Measurements from ENCODE around the gene JAK2. TPM values are rescaled to one million over a fixed set of nuclear protein-coding genes. Genes with fewer than 3 reads are reported as not detected.
"Not testable (repeated sequence)": the region's sequence is repeated elsewhere in the genome, so short reads cannot be mapped to it uniquely, and the experiment has no call there.

Gene JAK2
- total RNA-seq, 2 donors from 2014 or later = 10.4 to 12.3 TPM

GRCh38 chr9:5099466-5099865 lies 114.4 kb downstream of the JAK2 start:
- H3K27me3 Mint-ChIP-seq (ENCODE audit: insufficient read depth) = no peaks in the 10 kb centered on the region
- Histone ChIP-seq H3K9me3 (ENCODE audit: control insufficient read depth, low read length) (no peaks in the 10 kb centered on the region), H3K4me1 (ENCODE audit: control insufficient read depth, insufficient read depth, low read length) (no peaks in the 10 kb centered on the region), H3K27me3 (ENCODE audit: control insufficient read depth, insufficient read depth, low read length, poor library complexity, severe bottlenecking) (no peaks in the 10 kb centered on the region), H3K36me3 (ENCODE audit: control insufficient read depth, insufficient read depth, low read length) (no peaks in the 10 kb centered on the region), H3K27ac (ENCODE audit: low read depth, low read length) (no peak overlapping the region), H3K4me3 (ENCODE audit: low read length) (no peak overlapping the region), H3K9ac (ENCODE audit: extremely low read depth, low read length, poor library complexity, severe bottlenecking) (no peak overlapping the region)
- H3K4me3 Mint-ChIP-seq = no peak overlapping the region
- WGBS, 2 experiments (ENCODE audit: insufficient coverage in 1 of 2, insufficient read length in 1 of 2) = 50 to 63% methylated on average over 2 to 3 of the region's 3 CpGs
- DNase-seq = no peak
- H3K36me3 Mint-ChIP-seq (ENCODE audit: low read depth) = peaks cover 7% of the 10 kb centered on the region
- peaks cover 7% of the 10 kb centered on the region for H3K9me3 Mint-ChIP-seq
- no peaks in the 10 kb centered on the region for H3K4me1 Mint-ChIP-seq
- H3K27ac Mint-ChIP-seq = no peak overlapping the region
- TF ChIP-seq CTCF (conservative IDR thresholded peaks at IDR 0.05) = no peak

- not testable (repeated sequence) for H3K27me3 Mint-ChIP-seq (ENCODE audit: insufficient read depth); DNase-seq; H3K4me3 ChIP-seq (ENCODE audit: low read length); H3K4me1 Mint-ChIP-seq; H3K9me3 ChIP-seq (ENCODE audit: control insufficient read depth, low read length); H3K4me3 Mint-ChIP-seq; H3K9ac ChIP-seq (ENCODE audit: extremely low read depth, low read length, poor library complexity, severe bottlenecking); H3K27ac Mint-ChIP-seq; H3K36me3 ChIP-seq (ENCODE audit: control insufficient read depth, insufficient read depth, low read length); H3K27me3 ChIP-seq (ENCODE audit: control insufficient read depth, insufficient read depth, low read length, poor library complexity, severe bottlenecking); H3K27ac ChIP-seq (ENCODE audit: low read depth, low read length); H3K4me1 ChIP-seq (ENCODE audit: control insufficient read depth, insufficient read depth, low read length)
- 80 to 92% methylated on average over 3 to 7 of the region's 7 CpGs for WGBS, 2 experiments (ENCODE audit: insufficient coverage in 1 of 2, insufficient read length in 1 of 2)
- Mint-ChIP-seq H3K36me3 (ENCODE audit: low read depth) (peaks cover 13% of the 10 kb centered on the region), H3K9me3 (peaks cover 22% of the 10 kb centered on the region)
These were observed 116.1 kb downstream of the JAK2 start for GRCh38 chr9:5101127-5101526.

DNA sequence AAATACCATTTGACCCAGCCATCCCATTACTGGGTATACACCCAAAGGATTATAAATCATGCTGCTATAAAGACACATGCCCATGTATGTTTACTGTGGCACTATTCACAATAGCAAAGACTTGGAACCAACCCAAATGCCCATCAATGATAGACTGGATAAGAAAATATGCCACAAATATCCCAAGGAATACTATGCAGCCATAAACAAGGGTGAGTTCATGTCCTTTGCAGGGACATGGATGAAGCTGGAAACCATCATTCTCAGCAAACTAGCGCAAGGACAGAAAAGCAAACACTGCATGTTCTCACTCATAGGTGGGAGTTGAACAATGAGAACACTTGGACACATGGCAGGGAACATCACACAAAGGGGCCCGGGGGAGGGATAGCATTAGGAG lies 121.4 kb downstream of the JAK2 start:
- H3K4me3 ChIP-seq (ENCODE audit: low read length); H3K4me3 Mint-ChIP-seq; DNase-seq; H3K36me3 ChIP-seq (ENCODE audit: control insufficient read depth, insufficient read depth, low read length); H3K27me3 ChIP-seq (ENCODE audit: control insufficient read depth, insufficient read depth, low read length, poor library complexity, severe bottlenecking); H3K9ac ChIP-seq (ENCODE audit: extremely low read depth, low read length, poor library complexity, severe bottlenecking); H3K27ac Mint-ChIP-seq; H3K4me1 ChIP-seq (ENCODE audit: control insufficient read depth, insufficient read depth, low read length); H3K4me1 Mint-ChIP-seq; H3K27me3 Mint-ChIP-seq (ENCODE audit: insufficient read depth); H3K27ac ChIP-seq (ENCODE audit: low read depth, low read length); H3K9me3 ChIP-seq (ENCODE audit: control insufficient read depth, low read length): not testable (repeated sequence)
- peaks cover 13% of the 10 kb centered on the region for H3K36me3 Mint-ChIP-seq (ENCODE audit: low read depth)
- 81 to 94% methylated on average over 2 of the region's 2 CpGs for WGBS, 2 experiments (ENCODE audit: insufficient coverage in 1 of 2, insufficient read length in 1 of 2)
- peaks cover 23% of the 10 kb centered on the region for H3K9me3 Mint-ChIP-seq

- 93 to 98% methylated on average over 28 to 50 of the region's 50 CpGs for WGBS, 2 experiments (ENCODE audit: insufficient coverage in 1 of 2, insufficient read length in 1 of 2)
- H3K27me3 ChIP-seq (ENCODE audit: control insufficient read depth, insufficient read depth, low read length, poor library complexity, severe bottlenecking) = no peaks in the 10 kb centered on the region
- H3K9me3 Mint-ChIP-seq = peaks cover 5% of the 10 kb centered on the region
- peaks cover 29% of the 10 kb centered on the region for H3K36me3 Mint-ChIP-seq (ENCODE audit: low read depth)
- no peak overlapping the region for H3K27ac ChIP-seq (ENCODE audit: low read depth, low read length)
- H3K9me3 ChIP-seq (ENCODE audit: control insufficient read depth, low read length) = peaks cover 3% of the 10 kb centered on the region
- no peak overlapping the region for H3K27ac Mint-ChIP-seq
- H3K27me3 Mint-ChIP-seq (ENCODE audit: insufficient read depth) = no peaks in the 10 kb centered on the region
- no peak overlapping the region for H3K4me3 Mint-ChIP-seq
- no peaks in the 10 kb centered on the region for H3K4me1 ChIP-seq (ENCODE audit: control insufficient read depth, insufficient read depth, low read length)
- peaks cover 10% of the 10 kb centered on the region for H3K36me3 ChIP-seq (ENCODE audit: control insufficient read depth, insufficient read depth, low read length)
- TF ChIP-seq CTCF (conservative IDR thresholded peaks at IDR 0.05) = no peak
- DNase-seq = peak; percentile 35
- H3K4me1 Mint-ChIP-seq = no peaks in the 10 kb centered on the region
- no peak overlapping the region for H3K4me3 ChIP-seq (ENCODE audit: low read length)
- H3K9ac ChIP-seq (ENCODE audit: extremely low read depth, low read length, poor library complexity, severe bottlenecking) = no peak overlapping the region
These were observed 126.0 kb downstream of the JAK2 start for GRCh38 chr9:5110867-5111681.

Measured in endodermal cell (in vitro differentiated cells).